Cortex of kidney (tissue), 1 donor: ENCODE results near the gene CYB5B.
"Not testable (repeated sequence)": the region's sequence is repeated elsewhere in the genome, so short reads cannot be mapped to it uniquely, and the experiment has no call there.

Experiments used
- DNase-seq: peaks from one replicate; lab custom pipeline; 2025; lab: John Stamatoyannopoulos, UW

Gene CYB5B

DNA sequence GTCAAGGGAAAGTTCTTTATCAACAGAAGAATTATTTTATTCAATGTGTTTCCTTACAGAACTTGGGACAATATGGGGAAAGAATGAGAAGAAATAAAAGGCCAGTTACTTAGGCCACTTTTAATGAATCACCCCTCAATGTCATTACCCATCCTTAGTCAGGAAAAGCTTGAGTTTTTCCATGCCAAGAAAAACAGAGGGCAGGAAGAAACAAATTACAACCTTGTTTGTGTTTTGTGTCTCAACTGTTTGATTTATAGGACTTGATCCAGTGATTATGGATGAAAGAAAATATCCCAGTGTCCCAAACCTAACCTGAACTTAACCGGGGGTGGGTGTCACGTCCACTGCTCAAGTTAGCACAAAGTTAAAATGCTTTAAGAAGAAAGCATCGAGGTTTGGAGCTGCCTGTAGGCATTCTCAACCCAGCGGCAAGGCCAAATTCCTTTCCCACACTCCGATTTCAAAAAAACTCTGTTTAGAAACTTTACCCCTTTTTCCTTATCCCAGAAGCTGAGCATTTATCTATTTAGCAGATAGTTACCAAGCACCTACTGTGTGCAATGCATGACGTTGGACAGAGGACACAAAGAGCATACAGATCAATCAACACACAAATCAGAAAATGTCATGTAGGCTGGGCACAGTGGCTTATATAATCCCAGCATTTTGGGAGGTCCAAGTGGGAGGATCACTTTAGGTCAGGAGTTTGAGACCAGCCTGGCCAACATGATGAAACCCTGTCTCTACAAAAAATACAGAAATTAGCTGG is 14.0 kb upstream of the CYB5B start:
- DNase-seq = no peak

DNA sequence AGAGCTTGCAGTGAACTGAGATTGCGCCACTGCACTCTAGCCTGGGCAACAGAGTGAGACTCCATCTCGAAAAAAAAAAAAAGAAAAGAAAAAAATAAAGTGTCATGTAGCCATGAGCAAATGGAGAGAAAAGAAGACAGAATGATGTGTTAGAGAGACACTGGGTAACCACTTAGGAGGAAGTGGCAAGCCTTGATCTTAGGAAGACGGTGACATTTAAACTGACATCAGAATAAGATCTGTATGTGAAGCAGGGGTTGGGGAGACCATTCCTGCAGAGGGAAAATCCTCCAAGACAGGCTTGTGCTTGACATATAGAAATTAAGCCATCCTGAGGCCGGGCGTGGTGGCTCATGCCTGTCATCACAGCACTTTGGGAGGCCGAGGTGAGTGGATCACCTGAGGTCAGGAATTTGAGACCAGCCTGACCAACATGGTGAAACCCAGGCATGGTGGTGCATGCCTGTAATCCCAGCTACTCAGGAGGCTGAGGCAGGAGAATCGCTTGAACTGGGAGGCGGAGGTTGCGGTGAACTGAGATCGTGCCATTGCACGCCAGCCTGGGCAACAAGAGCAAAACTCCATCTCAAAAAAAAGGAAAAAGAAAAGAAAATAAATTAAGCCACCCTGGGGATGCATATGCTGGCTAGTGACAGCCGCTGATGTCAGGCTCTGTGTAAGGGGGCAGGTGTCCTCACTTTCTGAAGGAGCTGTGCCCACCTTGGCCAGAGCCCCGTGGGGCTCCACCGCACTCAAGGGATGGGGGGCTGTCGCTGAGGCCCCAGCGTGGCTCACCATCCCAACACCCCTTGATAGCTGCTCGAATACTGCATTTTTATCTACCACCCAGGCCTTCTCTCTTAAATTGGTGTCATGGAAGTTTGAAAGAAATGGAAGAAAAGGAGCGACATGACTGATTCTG is 13.1 kb upstream of the CYB5B start:
- no peak for DNase-seq

DNA sequence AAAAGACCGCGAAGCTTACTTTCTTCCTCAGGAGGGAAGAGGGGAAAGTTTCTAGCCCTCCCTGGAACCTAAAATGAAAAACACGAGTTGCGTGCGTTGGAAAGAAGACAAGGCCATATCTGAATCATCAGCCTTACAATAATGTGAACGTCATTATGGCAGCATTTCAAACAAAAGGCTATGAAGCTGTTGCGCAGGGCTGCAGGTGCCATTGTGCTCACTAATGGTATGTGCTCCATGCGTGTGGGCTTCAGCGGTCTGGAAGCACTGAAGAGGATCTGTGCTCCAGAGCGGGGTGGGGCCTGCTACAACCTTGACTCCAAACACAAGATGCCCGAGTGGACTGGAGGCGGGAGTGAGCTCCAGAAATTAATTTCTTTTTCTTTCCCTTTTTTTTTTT is 12.1 kb upstream of the CYB5B start:
- no peak for DNase-seq

DNA sequence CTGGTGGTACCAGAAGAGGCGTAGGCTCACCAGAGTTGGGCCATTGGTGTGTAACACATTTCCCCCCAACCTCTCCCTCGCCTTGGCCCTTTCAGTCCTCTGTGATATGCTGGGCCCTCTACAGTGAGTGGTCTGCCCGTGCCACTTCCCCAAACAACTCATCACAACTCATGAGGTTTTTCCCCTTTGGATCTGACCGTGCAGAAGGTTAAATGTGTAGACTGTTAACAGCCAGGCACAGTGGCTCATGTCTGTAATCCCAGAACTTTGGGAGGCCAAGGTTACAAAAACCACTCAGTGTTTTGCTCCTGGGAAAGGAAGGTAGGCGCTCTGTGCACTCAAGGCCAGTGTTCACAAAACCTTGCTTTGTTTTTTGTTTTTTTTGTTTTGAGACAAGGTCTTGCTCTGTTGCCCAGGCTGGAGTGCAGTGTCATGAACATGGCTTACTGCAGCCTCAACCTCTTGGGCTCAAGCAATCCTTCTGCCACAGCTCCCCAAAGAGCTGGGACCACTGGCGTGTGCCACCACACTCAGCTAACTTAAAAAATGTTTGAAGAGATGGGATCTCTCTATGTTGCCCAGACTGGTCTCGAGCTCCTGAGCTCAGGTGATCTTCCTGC is 11.3 kb upstream of the CYB5B start:
- no peak for DNase-seq

DNA sequence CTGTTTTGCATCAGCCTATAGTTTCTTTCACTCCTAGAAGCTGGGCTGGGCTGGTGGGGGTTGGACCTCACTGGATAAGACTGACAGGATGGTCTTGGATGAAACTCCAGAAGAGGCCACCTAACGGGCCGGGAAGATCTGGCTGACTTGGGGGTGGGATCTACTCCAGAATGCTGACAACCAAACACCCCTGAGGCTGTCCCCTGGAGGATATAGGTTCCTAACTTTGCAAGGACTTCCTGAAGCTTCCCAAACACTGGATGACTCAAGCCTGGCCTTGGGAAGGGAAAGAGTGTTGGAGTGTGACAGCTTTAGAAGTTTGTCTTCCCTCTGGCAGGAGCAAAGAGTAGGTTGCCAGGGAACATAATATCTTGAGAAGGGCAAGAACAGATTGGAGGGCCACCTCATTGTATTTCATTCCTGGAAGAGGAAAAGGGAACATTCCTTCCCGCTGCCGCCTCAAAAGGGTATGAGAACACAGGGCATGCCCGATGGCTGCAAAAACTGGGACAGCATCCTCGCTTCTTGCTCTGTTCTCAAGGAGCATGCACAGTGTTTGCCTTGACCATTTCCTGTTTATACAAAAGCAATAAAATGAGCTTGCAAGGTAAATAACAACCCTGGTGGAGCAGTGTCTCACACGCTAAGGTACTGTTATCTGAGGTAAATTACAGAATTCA is 6.8 kb upstream of the CYB5B start:
- DNase-seq = no peak

DNA sequence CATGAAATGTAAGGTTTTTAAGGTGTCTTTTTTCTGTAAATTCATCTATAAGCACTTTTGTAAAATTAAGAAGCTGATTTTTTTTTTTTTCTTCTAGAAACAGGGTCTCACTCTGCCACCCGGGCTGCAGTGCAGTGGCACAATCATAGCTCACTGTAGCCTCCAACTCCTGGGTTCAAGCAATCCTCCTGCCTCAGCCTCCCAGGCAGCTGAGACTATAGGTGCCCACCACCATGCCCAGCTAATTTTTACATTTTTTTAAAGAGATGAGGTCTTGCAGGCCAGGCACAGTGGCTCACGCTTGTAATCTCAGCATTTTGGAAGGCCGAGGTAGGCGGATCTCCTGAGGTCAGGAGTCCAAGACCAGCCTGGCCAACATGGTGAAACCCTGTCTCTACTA is 4.5 kb upstream of the CYB5B start:
- DNase-seq = no peak

DNA sequence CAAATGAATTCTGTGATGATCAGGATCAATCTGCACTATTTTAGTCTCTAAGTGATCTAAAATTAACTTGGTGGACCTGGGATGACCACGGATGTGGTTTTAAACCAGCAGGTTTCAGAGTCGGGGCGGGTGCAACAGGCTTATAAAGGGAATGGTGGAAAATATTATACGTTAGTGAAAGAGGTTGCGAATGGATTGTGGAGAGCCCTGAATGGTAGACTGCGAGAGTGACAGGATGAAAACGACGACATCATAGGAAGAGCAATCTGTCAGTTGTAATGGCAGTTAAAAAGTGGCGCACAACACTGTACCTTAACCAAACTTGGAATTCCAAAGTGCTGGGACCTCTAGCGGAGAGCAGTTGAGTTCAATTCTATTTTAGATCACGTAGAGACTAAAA is 1.2 kb upstream of the CYB5B start:
- DNase-seq = no peak

DNA sequence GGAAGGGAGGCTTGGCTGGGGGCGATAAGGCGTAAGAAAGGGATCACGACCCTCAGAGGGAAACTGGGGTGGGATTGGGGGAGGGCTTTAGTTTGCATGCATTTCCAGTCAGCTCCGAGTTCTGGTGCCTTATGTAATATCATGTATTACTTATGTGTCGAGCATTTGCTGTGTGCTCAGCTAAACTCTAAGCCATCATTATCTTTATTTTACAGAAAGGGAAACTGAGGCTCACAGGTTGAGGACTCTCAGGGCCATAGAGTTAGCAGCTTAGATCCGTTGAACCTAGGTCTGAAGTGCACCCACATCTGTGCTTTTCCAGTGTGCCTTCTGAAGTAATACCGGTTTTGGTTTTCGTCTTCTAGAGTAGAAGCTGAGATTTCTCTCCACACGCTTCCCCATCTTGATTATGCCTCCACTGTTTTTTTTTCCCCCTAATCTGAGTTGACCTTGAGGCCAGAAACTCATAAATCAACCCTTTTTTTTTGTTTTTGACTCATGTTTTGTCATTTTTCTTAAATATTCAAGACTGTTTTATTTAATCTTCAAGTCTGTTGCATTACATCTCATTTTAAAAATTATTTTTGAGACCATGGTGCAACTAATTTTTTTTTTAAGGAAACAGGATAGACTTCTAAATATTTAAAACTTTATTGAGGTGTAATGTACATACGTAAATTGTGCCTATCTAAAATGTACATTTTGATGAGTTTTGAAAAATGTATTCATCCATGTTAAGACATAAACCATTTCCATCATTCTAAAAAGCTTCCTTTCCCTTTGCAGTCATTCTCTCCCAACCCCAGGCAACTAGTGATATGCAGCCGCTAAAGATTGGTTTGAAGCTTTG is 741 bp downstream of the CYB5B start:
- no peak for DNase-seq

DNA sequence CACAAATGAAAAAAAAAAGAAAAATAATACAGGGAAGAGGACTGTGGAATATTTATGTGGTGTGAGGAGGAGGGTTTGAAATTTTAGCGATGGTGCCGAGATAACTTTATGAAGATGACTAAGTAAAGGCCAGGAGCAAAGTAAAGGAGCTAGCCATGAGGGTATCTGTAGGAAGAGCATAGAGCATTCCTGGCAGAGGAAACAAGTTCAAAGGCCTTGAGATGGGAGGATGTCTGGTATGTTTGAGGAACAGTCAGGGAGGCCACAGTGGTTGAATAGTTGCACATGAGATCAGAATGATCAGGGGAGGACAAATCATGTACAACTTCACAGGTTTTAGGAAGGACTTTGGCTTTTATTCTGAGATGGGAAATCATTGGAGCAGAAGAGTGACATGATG is 4.2 kb downstream of the CYB5B start:
- DNase-seq = no peak

DNA sequence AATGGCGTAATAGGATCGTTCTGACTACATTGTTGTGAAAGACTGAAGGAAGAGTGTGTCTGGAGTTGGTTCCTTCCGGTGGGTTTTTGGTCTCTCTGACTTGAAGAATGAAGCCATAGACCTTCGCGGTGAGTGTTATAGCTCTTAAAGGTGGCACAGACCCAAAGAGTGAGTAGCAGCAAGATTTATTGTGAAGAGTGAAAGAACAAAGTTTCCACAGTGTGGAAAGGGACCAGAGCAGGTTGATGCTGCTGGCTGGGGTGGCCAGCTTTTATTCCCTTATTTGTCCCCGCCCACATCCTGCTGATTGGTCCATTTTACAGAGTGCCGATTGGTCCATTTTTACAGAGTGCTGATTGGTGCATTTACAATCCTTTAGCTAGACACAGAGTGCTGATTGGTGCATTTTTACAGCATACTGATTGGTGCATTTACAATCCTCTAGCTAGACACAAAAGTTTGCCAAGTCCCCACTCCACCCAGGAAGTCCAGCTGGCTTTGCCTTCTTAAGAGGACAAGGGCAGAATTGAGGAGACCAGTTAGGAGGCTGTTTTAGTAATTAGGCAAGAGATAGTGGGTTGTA is 4.7 kb downstream of the CYB5B start:
- DNase-seq = not testable (repeated sequence)

DNA sequence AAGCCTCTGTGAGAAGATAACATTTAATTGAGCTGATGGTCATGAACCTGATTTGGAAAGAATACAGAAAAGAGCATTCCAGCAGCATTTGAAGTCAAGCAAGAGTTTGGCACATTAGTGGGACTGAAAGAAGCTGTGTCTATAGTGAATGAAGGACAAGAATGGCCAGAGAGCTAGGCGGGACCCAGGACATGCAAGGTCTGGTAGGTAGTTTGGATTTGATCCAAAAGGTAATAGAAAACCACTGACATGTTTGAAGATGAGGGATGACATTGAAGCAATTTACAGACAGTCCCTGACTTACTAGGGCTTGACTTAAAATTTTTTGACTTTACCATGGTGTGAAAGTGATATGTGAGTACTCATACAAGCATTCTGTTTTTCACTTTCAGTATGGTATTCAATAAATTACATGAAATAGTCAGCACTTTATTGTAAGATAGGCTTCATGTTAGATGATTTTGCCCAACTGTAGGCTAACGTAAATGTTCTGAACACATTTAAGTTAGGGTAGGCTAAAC is 7.6 kb downstream of the CYB5B start:
- DNase-seq = no peak

DNA sequence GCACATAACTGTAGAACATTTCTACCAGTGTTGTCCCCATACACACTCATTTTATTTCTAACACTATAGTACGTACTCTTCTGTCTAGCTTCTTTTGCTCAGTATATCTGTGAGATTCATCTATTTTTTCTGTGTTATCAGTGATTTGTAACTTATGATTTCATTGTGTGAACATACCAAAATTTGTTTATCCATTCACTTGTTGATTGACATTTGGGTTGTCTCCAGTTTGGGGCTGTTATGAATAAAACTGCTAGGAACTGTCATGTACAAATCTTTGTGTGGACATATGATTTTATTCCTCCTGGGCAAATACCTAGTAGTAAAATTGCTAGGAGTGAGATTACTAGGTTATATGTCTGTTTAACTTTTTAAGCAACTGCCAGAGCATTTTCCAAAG is 9.6 kb downstream of the CYB5B start:
- DNase-seq = no peak

DNA sequence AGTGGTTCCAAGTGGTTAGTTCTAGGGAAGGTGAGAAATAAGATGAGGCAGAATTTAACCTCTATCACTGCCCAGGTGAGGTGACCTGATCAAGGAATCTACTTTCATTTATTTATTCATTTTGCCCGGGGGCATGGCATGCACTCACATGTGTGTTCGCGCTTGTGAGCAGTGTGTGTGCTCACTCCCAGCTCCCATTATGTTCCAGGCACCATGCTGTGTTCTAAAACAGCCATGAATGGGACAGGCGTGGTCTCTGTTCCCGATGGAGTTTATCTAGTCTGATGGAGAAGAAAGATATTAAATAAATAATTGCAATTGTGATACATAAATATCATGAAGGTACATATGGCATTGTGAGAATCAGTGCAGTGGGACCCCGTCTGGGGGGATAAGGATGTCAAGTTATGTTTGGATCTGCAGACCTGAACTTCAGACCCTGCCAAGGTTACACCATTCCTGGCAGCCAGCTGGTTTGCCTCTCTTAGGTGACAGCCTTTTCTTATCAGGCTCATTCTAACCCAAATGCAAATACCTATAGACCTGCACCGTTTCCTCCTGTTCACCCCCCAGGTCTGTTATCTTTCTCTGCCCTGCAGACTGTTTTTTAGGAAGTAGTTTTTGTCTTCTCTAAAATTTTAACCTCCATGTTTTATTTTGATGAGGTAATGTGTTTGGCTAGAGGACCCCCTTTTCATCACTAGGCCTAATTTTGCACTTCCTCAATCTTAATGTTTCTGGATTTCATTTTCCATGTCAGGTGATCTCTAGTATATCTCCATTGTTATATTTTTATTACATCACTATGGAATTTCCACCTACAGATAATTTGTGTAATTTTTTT is 11.8 kb downstream of the CYB5B start:
- DNase-seq = no peak

DNA sequence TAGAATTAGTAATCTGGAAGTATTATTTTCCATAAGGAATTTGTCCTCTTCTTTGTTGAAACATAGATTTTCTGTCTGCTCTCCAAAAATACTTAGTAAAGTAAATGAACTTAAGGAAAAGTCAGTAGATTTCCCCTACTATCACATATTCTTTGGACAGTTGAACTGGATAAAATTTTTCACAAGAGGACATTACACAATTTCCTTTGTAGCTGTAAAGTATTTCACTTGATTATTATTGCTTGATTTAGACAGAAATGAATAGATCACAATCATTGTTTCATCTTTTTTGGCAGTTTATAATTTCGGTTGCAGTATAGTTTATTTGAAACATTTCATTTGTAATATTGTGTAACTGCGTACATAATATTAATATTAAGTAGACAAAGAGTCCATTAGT is 12.5 kb downstream of the CYB5B start:
- DNase-seq = no peak

DNA sequence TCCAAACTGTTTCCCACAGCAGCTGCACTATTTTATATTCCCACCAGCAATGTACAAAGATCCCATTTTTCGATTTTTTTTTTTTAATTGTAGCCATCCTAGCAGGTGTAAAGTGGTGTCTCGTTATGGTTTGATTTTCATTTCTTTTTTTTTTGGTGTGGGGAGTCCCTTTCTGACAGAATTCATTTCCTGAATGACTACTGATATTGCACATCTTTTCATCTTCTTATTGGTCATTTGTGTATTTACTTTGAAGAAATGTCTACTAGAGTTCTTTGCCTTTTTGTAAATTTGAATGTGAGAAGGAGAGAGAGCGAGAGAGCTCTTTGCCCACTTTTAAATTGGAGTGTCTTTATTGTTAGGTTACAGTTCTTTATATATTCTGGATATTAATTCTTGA is 14.0 kb downstream of the CYB5B start:
- DNase-seq = no peak

DNA sequence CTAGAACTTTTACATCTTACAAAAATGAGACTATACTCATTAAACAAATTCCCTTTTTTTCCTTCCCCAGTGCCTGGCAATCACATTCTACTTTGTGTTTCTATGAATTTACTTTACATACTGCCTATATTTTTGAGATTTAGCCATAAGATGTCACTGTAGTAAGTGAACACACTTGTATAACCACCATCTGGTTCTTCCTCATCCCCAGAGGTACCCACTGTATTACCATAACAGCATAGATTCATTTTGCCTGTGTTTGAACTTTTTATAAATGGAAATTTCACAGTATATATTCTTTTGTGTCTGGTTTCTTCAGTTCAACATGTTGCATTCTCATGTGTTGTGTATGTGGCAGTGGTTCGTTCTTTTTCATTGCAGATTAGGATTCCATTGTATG is 15.8 kb downstream of the CYB5B start:
- no peak for DNase-seq

DNA sequence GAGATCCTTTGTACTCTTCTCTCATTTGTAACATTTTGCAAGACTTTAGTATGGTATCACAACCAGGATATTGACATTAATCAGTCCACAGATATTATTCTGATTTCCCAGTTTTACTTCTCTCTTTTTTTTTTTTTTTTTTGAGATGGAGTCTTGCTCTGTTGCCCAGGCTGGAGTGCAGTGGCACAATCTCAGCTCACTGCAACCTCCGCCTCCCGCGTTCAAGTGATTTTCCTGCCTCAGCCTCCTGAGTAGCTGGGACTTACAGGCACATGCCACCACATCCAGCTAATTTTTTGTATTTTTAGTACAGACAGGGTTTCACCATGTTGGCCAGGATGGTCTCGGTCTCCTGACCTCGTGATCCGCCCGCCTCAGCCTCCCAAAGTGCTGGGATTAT is 16.6 kb downstream of the CYB5B start:
- not testable (repeated sequence) for DNase-seq

DNA sequence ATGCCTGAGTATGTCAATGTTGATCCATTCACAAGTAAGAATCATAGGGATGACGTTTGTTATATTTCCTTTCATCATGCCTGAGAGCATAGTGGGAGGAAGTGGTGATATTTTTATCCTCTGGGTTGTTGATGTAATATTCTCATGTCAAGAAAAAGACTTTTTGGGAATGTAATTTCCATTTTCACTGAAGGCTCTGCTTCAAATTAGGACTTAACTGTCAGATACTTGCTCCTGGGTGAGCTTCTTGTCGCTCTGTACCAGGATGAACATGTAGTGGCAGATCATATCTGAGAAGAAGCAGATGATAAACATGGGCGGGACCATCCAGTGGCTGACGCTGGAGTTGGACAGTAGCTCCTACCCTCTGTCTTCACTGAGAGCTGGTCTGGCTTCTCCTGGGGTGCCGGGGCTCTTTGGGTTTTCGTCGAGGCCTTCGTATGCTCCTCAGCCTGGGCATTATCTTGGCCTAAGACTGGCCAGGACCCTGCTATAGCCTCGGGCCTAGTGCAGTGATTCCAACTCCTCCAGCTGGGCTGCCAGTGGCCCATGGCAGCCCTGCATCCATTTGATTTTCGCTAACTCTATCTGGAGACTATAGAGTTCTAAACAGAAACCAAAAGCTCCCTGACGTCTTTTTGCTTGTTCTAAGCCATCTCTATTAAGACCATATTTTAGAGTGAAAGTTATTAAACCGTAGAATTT is 19.7 kb downstream of the CYB5B start:
- DNase-seq = no peak

DNA sequence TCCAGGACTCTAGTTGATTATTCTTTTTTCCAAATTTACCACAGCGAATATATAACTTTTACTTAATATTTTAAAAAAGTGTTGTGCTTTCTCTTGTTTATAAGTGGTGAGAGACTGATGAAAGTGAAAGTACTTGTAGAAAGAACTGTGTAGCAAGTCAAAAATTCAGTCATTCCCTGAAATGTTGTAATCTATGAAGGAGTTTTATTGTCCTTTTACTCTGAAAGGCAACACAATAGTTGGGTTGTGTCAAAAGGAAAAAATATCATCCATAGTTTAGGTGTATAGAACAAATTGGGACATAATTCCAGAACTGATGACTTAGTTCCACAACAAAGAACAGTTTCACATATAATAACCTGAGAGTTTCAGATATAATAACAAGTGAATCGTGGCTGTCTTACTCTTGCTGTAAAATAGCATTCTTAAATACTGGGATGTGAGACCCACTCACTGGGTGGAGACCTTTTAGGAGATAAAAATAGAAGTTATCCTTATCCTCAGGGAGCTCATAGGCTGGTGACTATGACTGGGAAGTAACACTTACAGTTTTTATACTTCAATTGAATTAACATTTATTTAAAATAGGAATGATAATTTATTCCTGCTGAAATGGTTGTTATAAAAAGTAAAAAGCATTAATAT is 20.6 kb downstream of the CYB5B start:
- DNase-seq = no peak
